HPDE6-E6E7 (cell line): ENCODE results near the gene TBL3.
"Not testable (repeated sequence)": the region's sequence is repeated elsewhere in the genome, so short reads cannot be mapped to it uniquely, and the experiment has no call there.

ENCODE experiments used
- DNase-seq: peaks from one replicate; pipeline ENCODE4 v3.0.0; 2011; ENCODE audit warnings: missing footprints; ENCODE audit errors: extremely low spot score

Gene TBL3

DNA sequence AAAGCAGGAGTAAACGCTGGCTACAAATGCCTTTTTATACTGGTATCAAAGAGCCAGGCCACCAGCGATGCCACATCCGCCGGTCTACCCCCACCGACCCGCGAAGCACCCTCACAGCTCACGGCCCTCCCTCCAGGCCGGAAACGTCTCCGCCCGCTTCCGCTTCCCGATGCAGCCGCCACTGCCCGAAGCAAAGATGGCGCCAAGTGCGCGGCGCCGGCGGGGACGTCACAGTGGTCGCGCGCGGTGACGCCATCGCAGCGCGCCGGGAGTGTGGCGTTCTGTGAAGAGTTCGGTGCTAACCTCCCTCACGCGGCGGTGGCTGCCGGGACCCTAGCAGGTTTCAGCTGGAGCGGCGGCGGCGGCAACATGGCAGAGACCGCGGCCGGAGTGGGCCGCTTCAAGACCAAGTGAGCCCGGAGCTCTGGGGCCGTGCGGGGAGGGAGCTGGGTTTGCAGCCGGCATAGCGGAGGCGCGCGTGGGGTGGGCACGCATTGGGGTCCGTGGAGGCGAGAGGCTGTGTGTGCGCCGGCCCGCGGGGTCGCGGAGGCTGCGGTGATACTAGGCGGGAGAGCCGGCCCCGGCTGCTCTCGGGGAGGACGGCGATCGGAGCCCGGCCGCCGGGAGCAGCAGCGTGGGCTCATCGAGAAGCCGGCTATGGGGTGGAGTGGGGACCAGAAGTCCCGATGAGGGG, at the start of gene TBL3:
TSS of gene TBL3 (plus strand) at position 258 of the 694 bp plus-strand sequence. CDS start at position 370, 112 bp downstream.
- DNase-seq: peak; percentile 87

- no peak for DNase-seq
Measured at GRCh38 chr16:1922357-1922756, 49.5 kb upstream of the TBL3 start.

- DNase-seq: no peak
Measured at GRCh38 chr16:1923299-1924034, 48.4 kb upstream of the TBL3 start.

DNA sequence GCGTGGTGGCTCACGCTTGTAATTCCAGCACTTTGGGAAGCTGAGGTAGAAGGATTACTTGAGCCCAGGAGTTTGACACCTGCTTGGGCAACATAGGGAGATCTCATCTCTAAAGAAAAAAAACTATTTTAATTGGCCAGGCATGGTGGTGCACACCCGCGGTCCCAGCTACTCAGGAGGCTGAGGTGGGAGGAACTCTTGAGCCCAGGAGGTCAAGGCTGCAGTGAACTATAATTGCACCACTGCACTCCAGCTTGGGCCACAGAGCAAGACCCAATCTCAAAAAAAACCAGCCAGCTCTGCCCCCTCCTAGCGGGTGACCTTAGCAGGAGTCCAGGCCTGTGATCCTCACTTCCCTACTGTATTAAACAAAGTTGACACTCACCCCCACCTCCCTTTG, 47.8 kb upstream of the TBL3 start:
- no peak for DNase-seq

DNA sequence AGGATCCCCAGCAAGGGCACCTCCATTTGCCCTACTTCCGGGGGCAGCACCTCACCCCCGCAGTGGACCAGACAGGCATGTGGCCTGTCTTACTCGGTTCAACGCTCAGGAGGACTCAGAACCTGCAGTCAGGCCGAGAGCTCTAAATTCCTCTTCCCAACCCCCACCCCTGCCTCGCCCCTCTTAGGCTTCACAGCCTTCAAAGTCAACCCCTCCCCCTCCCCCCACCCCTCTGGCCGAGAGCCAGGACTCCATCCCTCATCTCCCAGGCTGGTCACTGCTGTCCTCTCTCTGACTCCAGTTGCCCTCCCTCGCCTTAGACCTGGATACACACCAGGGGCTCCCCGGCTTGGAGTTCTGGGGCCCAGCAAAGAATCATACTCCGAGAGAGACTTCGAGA, 45.6 kb upstream of the TBL3 start:
- DNase-seq: no peak

DNA sequence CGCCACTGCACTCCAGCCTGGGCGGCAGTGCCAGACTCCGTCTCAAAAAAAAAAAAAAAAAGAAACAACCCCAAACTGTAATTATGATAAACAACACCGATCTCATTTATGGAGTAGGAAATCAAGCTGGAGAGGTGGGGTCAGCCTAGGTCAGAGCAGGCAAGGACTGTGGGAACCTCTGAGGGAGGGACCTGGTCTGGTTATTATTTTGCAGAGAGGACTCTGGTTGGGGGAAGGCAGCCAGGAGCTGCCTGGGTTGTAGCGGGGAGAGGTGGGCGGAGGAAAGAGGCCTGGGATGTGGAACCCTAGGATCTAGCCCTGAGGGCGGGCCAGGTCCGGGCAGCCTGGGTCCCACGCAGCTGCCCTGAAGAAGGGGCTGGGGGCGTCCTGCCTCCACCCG, 42.7 kb upstream of the TBL3 start:
- no peak for DNase-seq

DNA sequence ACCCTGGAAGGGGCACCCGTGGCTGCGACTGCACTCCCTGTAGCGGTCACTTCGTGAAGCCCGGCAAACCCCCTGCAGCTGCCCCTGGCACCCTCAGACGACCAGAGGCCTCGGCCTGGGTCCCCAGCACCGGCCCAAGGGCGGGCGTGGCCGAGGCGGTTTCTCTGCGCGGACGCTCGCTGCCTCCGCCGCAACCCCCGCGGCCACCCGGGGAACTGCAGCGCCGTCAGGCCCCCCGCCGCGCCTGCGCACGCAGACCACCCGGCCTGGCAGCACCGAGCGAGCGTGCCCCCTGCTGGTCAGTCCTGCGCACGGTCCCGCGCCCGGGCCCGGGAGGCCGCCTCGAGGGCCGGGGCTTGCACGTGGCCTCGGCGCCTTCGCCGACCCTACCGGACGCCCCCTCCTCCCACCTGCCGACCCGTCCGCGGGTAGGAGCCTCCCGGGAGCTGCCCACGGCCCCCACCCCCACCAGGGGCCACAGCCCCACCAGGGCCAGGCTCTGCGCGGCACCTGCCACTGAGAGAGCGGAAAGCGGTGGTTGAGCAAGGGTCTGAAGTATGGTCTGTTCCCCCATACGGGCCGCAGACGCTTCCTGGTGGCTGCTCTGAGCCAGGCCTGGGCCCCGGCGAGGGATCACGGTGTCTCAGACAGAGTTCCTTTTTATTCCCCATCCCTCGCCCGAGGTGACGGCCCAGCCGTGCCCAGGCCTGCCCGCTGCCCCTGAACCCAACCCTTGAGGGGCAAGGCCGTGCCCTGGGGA, 42.1 kb upstream of the TBL3 start:
- DNase-seq: peak; percentile 95

DNA sequence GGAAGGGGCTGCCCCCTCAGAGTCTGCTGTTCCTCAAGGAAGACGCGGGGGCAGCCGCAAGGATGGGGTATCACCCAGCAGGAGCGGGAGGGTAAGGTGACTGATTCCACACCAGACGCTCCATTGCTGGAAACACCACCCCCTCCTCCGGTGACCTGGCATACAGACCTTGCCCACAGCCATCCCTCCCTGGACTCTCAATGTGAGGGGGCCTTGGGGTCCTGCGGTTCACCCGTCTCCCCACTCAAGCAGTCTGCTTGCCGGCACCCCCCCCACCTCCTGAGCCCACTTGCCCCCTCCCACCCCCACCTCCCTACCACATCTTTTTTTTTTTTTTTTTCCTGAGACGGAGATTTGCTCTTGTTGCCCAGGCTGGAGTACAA, 41.5 kb upstream of the TBL3 start:
- DNase-seq: no peak

GRCh38 chr16:1932050-1933028, 39.5 kb upstream of the TBL3 start:
- peak; percentile 54 for DNase-seq

DNA sequence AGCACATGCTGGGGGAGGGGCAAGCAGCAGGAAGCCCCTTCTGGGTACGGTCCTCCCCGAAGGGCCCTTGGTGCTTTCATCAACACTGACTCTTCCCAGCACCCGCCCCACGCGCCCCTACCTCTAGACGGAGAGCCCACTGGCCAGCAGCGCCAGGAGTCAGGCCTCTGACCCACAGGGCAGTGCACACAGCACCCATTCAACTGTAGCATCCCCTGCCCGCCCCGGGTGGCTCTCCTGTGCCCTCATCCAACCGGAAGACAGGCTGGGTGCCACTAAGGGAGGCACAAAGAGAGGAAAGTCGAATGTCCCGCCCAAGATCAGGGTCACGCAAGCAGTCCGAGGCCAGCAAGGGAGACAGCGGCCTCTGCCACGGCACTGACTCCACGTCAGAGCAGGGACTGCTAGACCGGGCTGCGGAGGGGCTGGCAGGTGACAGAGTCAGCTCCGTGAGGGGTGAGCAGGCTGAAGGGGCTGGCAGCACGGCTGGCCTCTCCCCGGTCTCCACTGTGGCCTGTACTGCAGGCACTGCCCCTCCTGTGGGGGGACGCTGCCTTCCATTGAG, 38.7 kb upstream of the TBL3 start:
- no peak for DNase-seq

DNA sequence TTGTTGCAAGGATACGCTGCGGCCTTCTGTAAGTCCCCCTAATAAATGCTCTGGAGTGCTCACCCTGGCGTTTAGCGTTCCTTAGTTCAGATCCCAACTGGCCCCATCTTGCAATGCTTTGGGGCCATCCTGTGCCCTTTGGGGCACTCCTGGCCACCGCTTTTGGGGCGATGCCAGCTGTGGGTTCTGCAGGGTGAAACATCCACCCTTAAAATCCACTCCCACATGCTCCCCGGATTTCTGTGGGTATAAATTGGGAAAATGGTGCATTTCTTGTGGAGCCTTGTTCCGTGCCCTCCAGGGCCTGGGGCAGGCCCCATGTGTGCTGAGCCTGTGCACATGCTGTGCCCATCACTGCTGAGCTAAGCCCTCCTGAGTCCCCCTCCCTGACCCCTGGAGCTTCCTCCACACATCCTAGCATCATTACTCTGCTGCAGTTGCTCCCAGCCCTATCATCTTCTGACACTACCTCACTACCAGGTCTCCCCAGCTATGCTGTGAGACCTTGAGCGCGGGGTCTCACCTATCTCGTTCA, 34.8 kb upstream of the TBL3 start:
- no peak for DNase-seq

DNA sequence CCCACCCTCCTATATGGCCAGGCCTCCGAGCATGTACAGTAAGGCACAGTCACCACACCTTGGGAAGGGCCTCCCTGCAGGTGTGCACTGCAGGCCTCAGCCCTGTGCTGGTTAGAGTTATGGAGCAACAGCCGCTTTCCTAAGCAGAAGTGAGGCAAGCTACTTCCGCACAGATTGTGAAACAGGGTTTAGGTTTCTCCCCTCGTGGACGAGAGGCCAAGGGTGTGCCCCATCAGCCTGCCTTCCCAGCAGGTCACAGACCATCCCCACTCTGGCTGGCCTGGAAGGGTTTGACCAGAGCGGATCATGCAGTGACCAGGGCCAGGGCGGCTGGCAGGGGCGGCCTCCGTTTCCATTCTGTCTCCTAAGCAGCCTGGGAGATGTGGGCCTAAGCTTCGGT, 33.5 kb upstream of the TBL3 start:
- DNase-seq: no peak

GRCh38 chr16:1938910-1939309, 32.9 kb upstream of the TBL3 start:
- no peak for DNase-seq

GRCh38 chr16:1939833-1940232, 32.0 kb upstream of the TBL3 start:
- DNase-seq: not testable (repeated sequence)

GRCh38 chr16:1940273-1941161, 31.3 kb upstream of the TBL3 start:
- DNase-seq: no peak

DNA sequence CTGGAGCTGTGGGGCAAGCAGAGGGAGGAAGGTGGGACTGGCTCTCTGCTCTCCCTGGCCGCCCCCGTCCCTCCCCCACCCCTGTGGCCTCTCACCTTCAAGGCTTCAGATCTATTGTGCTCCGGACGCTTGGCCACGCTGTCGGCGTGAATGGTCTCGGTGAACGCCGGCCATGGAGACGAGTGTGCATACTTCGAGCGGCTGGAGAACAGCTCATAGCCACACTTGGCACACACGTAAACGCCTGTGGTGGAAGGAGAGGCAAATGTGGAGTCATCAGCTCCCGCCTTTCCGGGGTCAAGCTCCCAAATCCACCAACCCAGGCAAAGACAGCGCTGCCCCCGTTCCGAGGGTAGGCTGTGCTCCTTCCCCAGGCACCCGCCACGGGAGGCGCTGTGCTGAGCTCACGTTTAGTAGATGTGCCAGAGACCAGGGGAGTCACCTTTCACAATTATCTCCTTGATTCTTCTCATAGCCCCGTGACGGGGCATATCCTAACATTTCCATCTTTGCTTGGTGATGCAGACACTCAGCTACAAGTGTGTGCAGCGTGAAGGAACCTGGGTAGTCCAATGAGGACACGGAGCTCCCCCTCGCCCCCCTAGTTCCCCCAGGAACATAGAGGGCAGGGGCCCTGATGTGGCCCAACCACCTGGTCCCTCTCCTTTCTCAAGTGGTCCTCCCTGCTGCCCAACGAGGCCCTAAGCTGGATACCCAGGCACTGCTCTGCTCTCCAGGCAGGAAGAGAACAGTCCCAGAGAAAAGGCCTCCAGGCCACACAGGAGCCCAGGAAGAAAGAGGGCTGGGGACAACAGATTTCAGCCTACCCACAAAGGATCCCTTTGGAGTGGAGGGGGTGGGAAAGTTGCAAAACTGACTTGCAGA, 30.4 kb upstream of the TBL3 start:
- no peak for DNase-seq

- no peak for DNase-seq
Measured at GRCh38 chr16:1942047-1942809, 29.6 kb upstream of the TBL3 start.
